GM18505 (cell line): ENCODE results near the gene TNKS2.

Experiments
- ATAC-seq: cut with Tn5 transposase; IDR thresholded peaks from one replicate; pipeline ENCODE4 v1.9.1; 2021; ENCODE audit not compliant: unreplicated experiment
- POLR2A ChIP-seq: IDR thresholded peaks from 4 replicates; pipeline ENCODE4 v1.6.1; 2011; ENCODE audit warnings: borderline replicate concordance; ENCODE audit not compliant: insufficient read depth, insufficient read length; ENCODE audit errors: extremely low read depth

The TNKS2 gene

GRCh38 chr10:91864099-91864498 is 65.9 kb downstream of the TNKS2 start:
- no peak for ATAC-seq
- TF ChIP-seq POLR2A: no peak

GRCh38 chr10:91864744-91865143 is 66.5 kb downstream of the TNKS2 start:
- TF ChIP-seq POLR2A: no peak
- ATAC-seq: no peak

GRCh38 chr10:91865562-91866081 is 67.4 kb downstream of the TNKS2 start:
- no peak for ATAC-seq
- no peak for TF ChIP-seq POLR2A

- no peak for ATAC-seq
- no peak for TF ChIP-seq POLR2A
Measured at GRCh38 chr10:91875156-91875555, 76.9 kb downstream of the TNKS2 start.

GRCh38 chr10:91875779-91876178 is 77.6 kb downstream of the TNKS2 start:
- TF ChIP-seq POLR2A: no peak
- no peak for ATAC-seq

- no peak for TF ChIP-seq POLR2A
- no peak for ATAC-seq
Measured at GRCh38 chr10:91879515-91880170, 81.4 kb downstream of the TNKS2 start.

GRCh38 chr10:91880310-91880709 is 82.1 kb downstream of the TNKS2 start:
- no peak for ATAC-seq
- TF ChIP-seq POLR2A: no peak

GRCh38 chr10:91883549-91884444 is 85.6 kb downstream of the TNKS2 start:
- no peak for ATAC-seq
- no peak for TF ChIP-seq POLR2A

- TF ChIP-seq POLR2A: no peak
- no peak for ATAC-seq
Measured at GRCh38 chr10:91884536-91884935, 86.3 kb downstream of the TNKS2 start.

- no peak for TF ChIP-seq POLR2A
- ATAC-seq: no peak
Measured at GRCh38 chr10:91885362-91886079, 87.3 kb downstream of the TNKS2 start.

- TF ChIP-seq POLR2A: no peak
Measured at GRCh38 chr10:91886954-91887271, 88.7 kb downstream of the TNKS2 start.

GRCh38 chr10:91887272-91888076 is 89.2 kb downstream of the TNKS2 start:
- no peak for ATAC-seq
- no peak for TF ChIP-seq POLR2A

More at GRCh38 chr10:91886954-91887271, 88.7 kb downstream of the TNKS2 start:
- ATAC-seq: no peak
